22Rv1 (cell line): ENCODE results near the gene WDR5.

ENCODE experiments used
- CTCF ChIP-seq: fragments of 450-650 bp; IDR thresholded peaks from 2 replicates; pipeline ENCODE4 v1.5.1; 2017; ENCODE audit warnings: mild to moderate bottlenecking
- ZFX ChIP-seq: fragments of 450-650 bp; IDR thresholded peaks from 2 replicates; pipeline ENCODE4 v1.6.1; 2017; ENCODE audit warnings: antibody characterized with exemption, borderline replicate concordance

GRCh38 chr9:134177624-134178393 is 41.9 kb downstream of the WDR5 start:
- TF ChIP-seq CTCF (no peak), ZFX (no peak)
